Ovary (tissue), 9 donors: ENCODE results near the gene HTR1E. TPM values are rescaled to one million over a fixed set of nuclear protein-coding genes. Genes with fewer than 3 reads are reported as not detected.

Experiments used
- DNase-seq, 5 donors: peaks; one replicate each; pipeline ENCODE4 v3.0.0-alpha.2; 2019 to 2020
- H3K27ac ChIP-seq, 2 donors: fragments of 200-600 bp; one replicate each; pipeline versions ENCODE4 v1.5.1 to v1.8.0; 2019 to 2022
- H3K27me3 ChIP-seq: fragments of 200-600 bp; one replicate; pipeline ENCODE4 v1.8.0; 2022
- H3K36me3 ChIP-seq: fragments of 200-600 bp; sonication (generic); one replicate; pipeline ENCODE4 v1.5.1; 2019
- H3K4me1 ChIP-seq: one replicate; pipeline ENCODE4 v1.8.1; 2013; ENCODE audit warnings: mild to moderate bottlenecking, moderate library complexity; ENCODE audit not compliant: insufficient read depth
- H3K4me3 ChIP-seq: fragments of 200-600 bp; sonication (generic); one replicate; pipeline ENCODE4 v1.5.1; 2017
- H3K9me3 ChIP-seq, 2 donors: fragments of 200-600 bp in 1 of 2; sonication (generic) in 1 of 2; one replicate each; pipeline versions ENCODE4 v1.5.1 to v1.8.1; 2013 to 2019; ENCODE audit warnings: mild to moderate bottlenecking in 1 of 2, moderate library complexity in 1 of 2
- CTCF ChIP-seq, 3 donors: fragments of 450-650 bp in 2 of 3; fragments of 200-600 bp in 1 of 3; IDR thresholded peaks; one replicate each; pipeline versions ENCODE4 v1.5.1 to v1.8.0; 2016 to 2022; ENCODE audit warnings: antibody characterized with exemption in 3 of 3, mild to moderate bottlenecking in 1 of 3
- EP300 ChIP-seq: sonication (generic); formaldehyde crosslinking; IDR thresholded peaks from one replicate; pipeline ENCODE4 v1.6.1; 2017; ENCODE audit warnings: antibody characterized with exemption
- POLR2A ChIP-seq: fragments of 450-650 bp; IDR thresholded peaks from one replicate; pipeline ENCODE4 v1.6.1; 2017; ENCODE audit warnings: antibody characterized with exemption, mild to moderate bottlenecking, moderate library complexity
- WGBS, 3 donors: extraction: QIAGEN DNeasy Blood & Tissue Kit in 1 of 3; methylation state at CpG; one replicate each; pipeline versions ENCODE4 v1.1.5 to v1.1.7; 2013 to 2017; 5-methylcytosine and 5-hydroxymethylcytosine counted together
- intact Hi-C, 4 donors: fragments of 100-400 bp; cut with DNase I; formaldehyde crosslinking; loops; one replicate each; pipeline versions ENCODE4 v1.11.0 to v1.15.1; 2022 to 2023
- polyA plus RNA-seq, 2 donors: library from polyadenylated mRNA; stranded (reverse); fragments of 200-250 nt in 1 of 2; fragments of 350-450 nt in 1 of 2; fragmentation: Illumina TruSeq in 1 of 2; extraction: RNeasy Lipid Tissue Mini Kit (QIAGEN cat#74804) in 1 of 2; gene quantifications; one replicate each; pipeline ENCODE4 v1.2.3, GENCODE V29; 2013 to 2014
- total RNA-seq, 7 donors: library from RNA; depleted of rRNA in 2 of 7; stranded (reverse); fragments of >200 nt in 2 of 7; fragmentation: NEBNext Ultra II Directional in 3 of 7; extraction: Animal tissue kit (Norgen Biotek cat#: 25700) in 3 of 7; gene quantifications; one replicate each; pipeline versions ENCODE4 v1.1.0 to v1.2.4, GENCODE V29; 2016 to 2023
- donor health status: DM: no; HTN: no; CAD: no; lungs with moderate emphysema.
- donor health status: DM: no; HTN: no; CAD: no.
- donor health status: Bipolar disorder and iron deficiency.
- donor health status: DM: yes; HTN: yes; CAD: no.
- donor health status: DM: no; HTN: no; CAD: no.
- donor health status: DM: yes; HTN: yes; CAD: no.

The HTR1E gene
- total and polyA plus RNA-seq, 9 donors, result 0.60 to 4.4 (median 1.1) TPM

GRCh38 chr6:86941461-86941860, 4.1 kb downstream of the HTR1E start:
- no peak for DNase-seq
- H3K4me3 ChIP-seq, result no peak overlapping the region
- intact Hi-C loops, result no loop called here
- H3K27me3 ChIP-seq, result no peaks in the 10 kb centered on the region
- TF ChIP-seq EP300, result no peak
- no peak for TF ChIP-seq CTCF (IDR thresholded peaks at IDR 0.05)
- TF ChIP-seq POLR2A, result no peak
- H3K9me3 ChIP-seq, result no peaks in the 10 kb centered on the region
- H3K4me1 ChIP-seq, result peaks cover 1% of the 10 kb centered on the region
- no peaks in the 10 kb centered on the region for H3K36me3 ChIP-seq
- 78 to 92% (median 91%) methylated on average over 1 of the region's 1 CpG for WGBS, 3 donors
- H3K27ac ChIP-seq, result no peak overlapping the region

GRCh38 chr6:86942769-86943516, 5.6 kb downstream of the HTR1E start:
- H3K27ac ChIP-seq, result no peak overlapping the region
- intact Hi-C loops, result no loop called here
- H3K36me3 ChIP-seq, result no peaks in the 10 kb centered on the region
- TF ChIP-seq POLR2A, result no peak
- no peak for TF ChIP-seq EP300
- TF ChIP-seq CTCF (IDR thresholded peaks at IDR 0.05), result no peak
- no peak overlapping the region for H3K4me3 ChIP-seq
- H3K27me3 ChIP-seq, result no peaks in the 10 kb centered on the region
- H3K4me1 ChIP-seq, result peaks cover 1% of the 10 kb centered on the region
- WGBS, 3 donors, result 85 to 95% (median 87%) methylated on average over 6 of the region's 6 CpGs
- DNase-seq, result no peak
- H3K9me3 ChIP-seq, result no peaks in the 10 kb centered on the region

GRCh38 chr6:86943819-86944407, 6.6 kb downstream of the HTR1E start:
- H3K27ac ChIP-seq, result no peak overlapping the region
- H3K36me3 ChIP-seq, result no peaks in the 10 kb centered on the region
- no peak for DNase-seq
- intact Hi-C loops, result no loop called here
- H3K9me3 ChIP-seq, result no peaks in the 10 kb centered on the region
- H3K27me3 ChIP-seq, result no peaks in the 10 kb centered on the region
- TF ChIP-seq EP300 (no peak), POLR2A (no peak), CTCF (IDR thresholded peaks at IDR 0.05) (no peak)
- H3K4me3 ChIP-seq, result no peak overlapping the region
- WGBS, 3 donors, result 58 to 60% (median 59%) methylated on average over 5 of the region's 5 CpGs
- peaks cover 1% of the 10 kb centered on the region for H3K4me1 ChIP-seq

- intact Hi-C loops, result no loop called here
- Histone ChIP-seq H3K4me3 (no peak overlapping the region), H3K36me3 (no peaks in the 10 kb centered on the region), H3K27ac (no peak overlapping the region), H3K27me3 (no peaks in the 10 kb centered on the region), H3K9me3 (no peaks in the 10 kb centered on the region), H3K4me1 (no peaks in the 10 kb centered on the region)
- DNase-seq, result no peak
- 84 to 86% (median 85%) methylated on average over 3 of the region's 3 CpGs for WGBS, 3 donors
- TF ChIP-seq EP300, result no peak
- no peak for TF ChIP-seq CTCF (IDR thresholded peaks at IDR 0.05)
- no peak for TF ChIP-seq POLR2A
These were observed 12.4 kb downstream of the HTR1E start for GRCh38 chr6:86949771-86950170.
